GM18498 (cell line): Measurements from ENCODE around the gene ATRNL1.

Experiments used
- ATAC-seq: cut with Tn5 transposase; IDR thresholded peaks from one replicate; pipeline ENCODE4 v1.9.1; 2021; ENCODE audit warnings: mild to moderate bottlenecking, moderate library complexity; ENCODE audit not compliant: unreplicated experiment

ATRNL1 gene

GRCh38 chr10:115093286-115093775, at the start of gene ATRNL1:
Gene ATRNL1, plus strand, starts transcription at chr10:115093365. Its CDS starts 386 bp downstream, at chr10:115093751.
- ATAC-seq: peak; percentile 77

- no peak for ATAC-seq
Measured at GRCh38 chr10:115043719-115044118, 49.4 kb upstream of the ATRNL1 start.

DNA sequence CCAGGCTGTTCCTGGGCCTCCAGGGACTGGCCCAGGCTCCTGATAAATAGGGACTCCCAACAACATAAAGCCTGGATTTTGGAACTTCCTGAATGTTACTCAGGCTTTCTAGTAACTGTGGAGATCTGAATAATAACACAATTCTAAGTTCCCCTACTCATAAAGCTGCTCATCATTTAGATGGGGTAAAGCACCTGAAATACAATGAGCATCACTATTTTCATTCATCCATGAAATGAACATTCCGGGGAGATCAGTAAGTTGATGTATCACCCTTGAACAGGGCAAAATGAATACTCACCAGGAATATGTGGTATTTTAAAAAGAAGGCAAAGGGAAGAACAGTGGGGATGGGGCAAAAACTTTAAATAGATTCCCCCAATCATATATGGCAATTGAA, 48.3 kb upstream of the ATRNL1 start:
- ATAC-seq: no peak

GRCh38 chr10:115045499-115045898, 47.7 kb upstream of the ATRNL1 start:
- no peak for ATAC-seq

DNA sequence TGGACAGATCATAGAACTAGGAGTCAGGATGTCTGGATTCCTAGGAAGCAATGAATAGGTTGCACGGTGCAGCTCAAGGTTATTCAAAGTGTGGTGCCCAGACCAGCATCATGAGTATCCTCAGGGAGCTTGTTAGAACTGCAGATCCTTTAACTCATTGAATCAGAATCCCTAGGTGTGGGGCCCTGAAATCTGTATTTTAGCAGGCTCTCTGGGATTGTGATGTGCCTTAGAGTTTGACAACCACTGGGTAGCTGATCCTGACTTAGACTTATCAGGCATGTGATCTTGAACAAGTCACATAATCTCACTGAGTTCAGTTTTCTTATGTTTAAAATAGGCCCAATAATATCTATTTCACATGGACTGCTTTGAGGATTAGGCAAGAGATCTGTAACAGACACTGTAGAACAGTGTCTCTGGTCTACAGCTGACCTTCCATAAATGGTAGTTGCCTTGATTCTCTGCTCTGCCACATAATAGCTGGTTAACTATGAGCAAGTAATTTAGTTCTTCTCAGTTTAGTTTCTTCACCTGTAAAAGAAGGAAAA, 46.4 kb upstream of the ATRNL1 start:
- ATAC-seq: no peak

GRCh38 chr10:115047705-115048104, 45.5 kb upstream of the ATRNL1 start:
- no peak for ATAC-seq

GRCh38 chr10:115049318-115049717, 43.8 kb upstream of the ATRNL1 start:
- ATAC-seq: no peak

GRCh38 chr10:115049960-115050359, 43.2 kb upstream of the ATRNL1 start:
- no peak for ATAC-seq

DNA sequence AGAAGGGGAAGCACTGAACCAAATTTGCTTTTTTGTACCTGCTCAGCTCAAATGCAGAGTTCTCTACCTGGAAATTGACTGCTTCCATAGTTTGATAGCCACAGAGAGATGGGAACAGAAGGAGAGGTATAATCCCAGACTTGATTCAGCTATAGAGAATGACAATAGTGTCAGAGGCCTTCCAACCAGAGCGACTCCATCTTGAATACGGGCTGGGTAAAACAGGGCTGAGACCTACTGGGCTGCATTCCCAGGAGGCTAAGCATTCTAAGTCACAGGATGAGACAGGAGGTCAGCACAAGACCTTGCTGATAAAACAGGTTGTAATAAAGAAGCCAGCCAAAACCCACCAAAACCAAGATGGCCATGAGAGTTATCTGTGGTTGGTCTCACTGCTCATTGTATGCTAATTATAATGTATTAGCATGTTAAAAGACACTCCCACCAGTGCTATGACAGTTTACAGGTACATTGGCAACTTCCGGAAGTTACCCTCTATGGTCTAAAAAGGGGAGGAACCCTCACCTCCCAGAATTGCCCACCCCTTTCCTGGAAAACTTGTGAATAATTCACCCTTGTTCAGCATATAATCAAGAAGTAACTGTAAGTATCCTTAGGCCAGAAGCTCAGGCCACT, 42.7 kb upstream of the ATRNL1 start:
- no peak for ATAC-seq

DNA sequence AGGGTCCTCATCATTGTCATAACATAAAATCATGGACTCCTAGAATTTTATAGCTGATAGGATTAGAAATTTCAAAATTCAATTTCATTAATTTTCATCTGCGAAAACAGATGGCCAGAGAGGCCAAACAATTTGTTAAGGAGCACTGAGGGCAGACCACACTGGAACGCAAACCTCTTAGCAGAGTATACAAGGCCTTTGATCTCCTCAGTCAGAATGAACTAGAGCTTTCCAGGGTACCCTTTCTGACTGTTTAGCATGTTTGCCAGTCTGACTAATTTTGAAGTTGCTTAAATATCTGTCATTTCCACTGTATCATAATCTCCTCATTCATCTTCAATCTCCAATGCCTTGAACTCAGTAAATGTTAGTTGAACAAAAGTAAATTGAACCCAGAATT, 41.9 kb upstream of the ATRNL1 start:
- no peak for ATAC-seq

GRCh38 chr10:115052226-115052625, 40.9 kb upstream of the ATRNL1 start:
- no peak for ATAC-seq

GRCh38 chr10:115052728-115053127, 40.4 kb upstream of the ATRNL1 start:
- ATAC-seq: no peak

DNA sequence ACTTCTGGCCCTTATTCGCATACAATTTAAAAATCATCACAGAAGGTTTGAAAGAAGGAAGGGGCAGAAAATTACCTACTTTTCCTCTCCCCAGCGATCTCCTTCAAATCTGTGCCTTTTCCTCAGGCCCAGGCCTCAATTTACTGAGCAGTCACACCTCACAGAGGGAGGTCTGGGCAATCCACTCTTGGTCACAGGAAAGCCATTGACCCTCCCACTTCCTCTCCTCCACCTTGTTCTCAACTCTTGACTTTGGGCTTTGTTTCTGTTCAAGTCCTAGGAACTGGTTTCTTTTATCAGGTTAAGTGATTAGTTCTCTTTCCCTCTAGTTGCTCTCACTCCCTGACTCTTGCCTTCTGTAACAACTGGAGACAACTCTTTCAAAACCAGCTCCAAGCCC, 37.0 kb upstream of the ATRNL1 start:
- no peak for ATAC-seq

GRCh38 chr10:115059301-115059898, 33.8 kb upstream of the ATRNL1 start:
- ATAC-seq: no peak

GRCh38 chr10:115063701-115064658, 29.2 kb upstream of the ATRNL1 start:
- ATAC-seq: no peak

GRCh38 chr10:115065801-115066200, 27.4 kb upstream of the ATRNL1 start:
- ATAC-seq: no peak

GRCh38 chr10:115066528-115066927, 26.6 kb upstream of the ATRNL1 start:
- no peak for ATAC-seq

DNA sequence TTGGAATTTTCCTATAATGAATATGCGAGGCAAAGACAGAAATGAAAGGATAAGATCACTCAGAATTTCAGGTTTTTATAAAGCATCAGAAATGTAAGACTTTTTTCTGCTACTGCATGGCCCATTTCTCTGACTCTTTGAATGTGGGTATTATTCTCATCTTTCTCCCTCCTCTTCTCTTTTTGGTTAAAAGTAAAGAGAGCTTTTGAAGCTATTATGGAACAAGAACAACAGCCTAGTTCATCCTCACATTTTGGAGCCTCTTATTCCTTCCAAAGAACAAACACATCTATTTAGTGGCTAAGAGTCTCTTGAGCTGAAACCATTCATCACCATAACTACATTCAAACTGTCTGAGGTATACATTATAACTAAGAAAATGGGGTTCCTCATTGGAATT, 19.4 kb upstream of the ATRNL1 start:
- no peak for ATAC-seq

GRCh38 chr10:115082506-115082905, 10.7 kb upstream of the ATRNL1 start:
- ATAC-seq: no peak

DNA sequence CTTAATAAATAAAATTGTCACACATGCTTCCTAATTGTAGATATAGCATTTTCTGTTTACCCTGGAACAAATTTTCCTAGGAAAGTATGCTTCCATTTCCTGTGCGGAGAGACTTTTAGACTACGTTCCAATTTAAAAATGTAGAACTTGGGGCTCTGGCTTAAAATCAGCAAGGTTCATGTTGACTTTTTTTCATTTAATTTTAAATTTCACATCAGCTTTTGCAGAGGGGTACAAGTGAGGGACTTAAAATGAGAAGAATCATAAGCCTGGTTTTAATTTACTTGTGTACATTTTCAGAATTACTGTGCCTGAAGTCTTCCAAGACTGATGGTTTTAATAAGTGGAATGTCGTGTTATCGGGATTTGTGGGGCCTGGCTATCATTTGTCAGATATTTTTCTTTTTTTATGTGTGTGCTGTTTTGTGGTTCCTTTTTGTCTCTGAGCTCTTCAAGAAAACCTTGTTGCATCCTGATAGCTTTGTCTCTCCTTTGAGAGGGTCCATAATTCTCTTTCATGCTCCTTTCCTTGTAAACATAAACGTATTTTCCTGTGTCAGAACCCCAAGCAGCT, 8.8 kb upstream of the ATRNL1 start:
- no peak for ATAC-seq

DNA sequence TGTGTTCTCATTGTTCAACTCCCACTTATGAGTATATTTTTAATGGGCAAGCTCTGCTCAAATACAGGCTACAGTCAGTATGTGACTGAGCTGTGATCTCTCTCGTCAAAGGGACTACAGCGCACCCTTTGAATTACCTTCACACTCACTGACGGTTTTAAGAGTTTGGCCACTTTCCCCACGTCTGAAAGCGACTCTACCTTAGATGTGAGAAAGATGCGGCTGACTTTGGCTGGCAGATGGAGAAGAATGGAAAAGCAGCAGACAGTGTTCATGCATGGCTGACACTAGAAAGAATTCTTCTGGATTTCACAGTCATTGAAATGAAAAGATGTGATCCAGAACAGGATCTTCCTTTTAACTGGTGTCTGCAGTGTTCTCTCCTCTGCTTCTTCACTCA, 2.0 kb upstream of the ATRNL1 start:
- ATAC-seq: no peak
